ENCODE results near the gene TANC1. TPM values are rescaled to one million over a fixed set of nuclear protein-coding genes. Genes with fewer than 3 reads are reported as not detected.

The TANC1 gene
- total and polyA plus RNA-seq, 2 experiments from 2014 or later, result 2.8 to 9.5 TPM

DNA sequence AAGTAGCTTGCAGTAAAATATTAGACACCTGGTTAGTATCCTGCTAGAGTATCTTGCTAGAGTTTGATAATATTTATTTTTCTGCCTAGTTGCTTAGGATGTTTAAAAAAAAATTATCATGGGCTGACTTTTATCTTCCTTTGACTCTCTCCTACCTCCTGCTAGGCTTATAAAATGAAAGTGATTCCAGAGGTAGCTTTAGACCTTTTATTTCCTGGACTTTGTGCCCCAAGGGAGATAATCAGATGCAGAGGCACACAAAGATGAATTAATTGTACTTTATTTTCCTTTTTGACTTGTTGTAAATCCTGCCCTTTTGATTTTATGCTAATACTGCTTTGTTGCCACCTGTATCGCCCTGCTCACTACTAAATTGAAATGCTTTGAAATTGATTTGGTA, 187.4 kb downstream of the TANC1 start:
- Mint-ChIP-seq H3K9me3 (no peaks in the 10 kb centered on the region), H3K27ac (no peak overlapping the region), H3K27me3 (ENCODE audit: insufficient read depth, low read depth, poor library complexity) (no peaks in the 10 kb centered on the region), H3K36me3 (ENCODE audit: low read depth) (no peaks in the 10 kb centered on the region), H3K4me1 (peaks cover 12% of the 10 kb centered on the region), H3K4me3 (no peak overlapping the region)
- no peak overlapping the region for H2AFZ ChIP-seq
- no peak overlapping the region for H3K4me3 ChIP-seq
- H3K4me2 ChIP-seq, result no peak overlapping the region
- 0 out of 2 replicates have a peak, but pooled peaks cover 3% of the 10 kb centered on the region for H3K4me1 ChIP-seq (ENCODE audit: insufficient read depth)
- H3K27me3 ChIP-seq (ENCODE audit: insufficient read depth), result no peaks in the 10 kb centered on the region
- no peaks in the 10 kb centered on the region for H4K20me1 ChIP-seq (replicated peaks; ENCODE audit: insufficient read depth)
- no peaks in the 10 kb centered on the region for H3K9me2 ChIP-seq (ENCODE audit: insufficient read depth)
- no peaks in the 10 kb centered on the region for H3F3A ChIP-seq (replicated peaks; ENCODE audit: low read depth)
- no peak for ATAC-seq
- H3K27ac ChIP-seq (ENCODE audit: low read depth), result no peak overlapping the region
- TF ChIP-seq NANOG (IDR thresholded peaks at IDR 0.05; ENCODE audit: borderline replicate concordance) (no peak), EZH2 (IDR thresholded peaks at IDR 0.05; ENCODE audit: low read depth, unreplicated experiment) (no peak), EZH2phosphoT487 (IDR thresholded peaks at IDR 0.05; ENCODE audit: unreplicated experiment) (no peak), ZNF331 (CRISPR knock-in tag; IDR thresholded peaks at IDR 0.05; ENCODE audit: low read depth) (no peak)
- no peaks in the 10 kb centered on the region for H3K36me3 ChIP-seq (ENCODE audit: insufficient read depth)
- H3K79me2 ChIP-seq (replicated peaks; ENCODE audit: insufficient read depth), result no peaks in the 10 kb centered on the region
- no peak for DNase-seq (ENCODE audit: low spot score)

DNA sequence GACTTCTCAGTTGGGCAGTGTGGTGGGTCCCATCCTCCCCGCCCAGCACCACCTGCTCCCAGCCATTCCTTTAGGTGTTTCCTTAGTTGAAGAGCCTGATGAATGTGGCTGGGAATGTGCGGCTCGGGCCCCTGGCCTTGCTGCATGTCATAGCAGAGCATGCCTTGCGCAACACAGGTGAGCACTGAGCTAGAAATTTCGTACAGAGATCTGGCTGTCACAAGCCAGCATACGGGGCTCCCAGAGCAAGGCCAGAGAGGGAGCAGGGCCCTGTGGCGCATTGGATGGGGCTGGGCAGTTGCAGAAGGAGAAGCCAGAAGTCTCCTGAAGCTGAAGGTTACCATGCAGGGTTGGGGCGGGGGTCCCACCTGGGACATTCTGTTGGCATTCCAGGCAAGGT, 188.4 kb downstream of the TANC1 start:
- Mint-ChIP-seq H3K36me3 (ENCODE audit: low read depth) (no peaks in the 10 kb centered on the region), H3K9me3 (no peaks in the 10 kb centered on the region), H3K4me3 (no peak overlapping the region), H3K27ac (no peak overlapping the region), H3K4me1 (peaks cover 12% of the 10 kb centered on the region), H3K27me3 (ENCODE audit: insufficient read depth, low read depth, poor library complexity) (no peaks in the 10 kb centered on the region)
- Histone ChIP-seq H3K27ac (ENCODE audit: low read depth) (no peak overlapping the region), H3K4me2 (no peak overlapping the region), H3K4me1 (ENCODE audit: insufficient read depth) (0 out of 2 replicates have a peak, but pooled peaks cover 3% of the 10 kb centered on the region), H2AFZ (no peak overlapping the region), H3F3A (replicated peaks; ENCODE audit: low read depth) (no peaks in the 10 kb centered on the region), H3K27me3 (ENCODE audit: insufficient read depth) (no peaks in the 10 kb centered on the region), H4K20me1 (replicated peaks; ENCODE audit: insufficient read depth) (no peaks in the 10 kb centered on the region), H3K79me2 (replicated peaks; ENCODE audit: insufficient read depth) (no peaks in the 10 kb centered on the region), H3K36me3 (ENCODE audit: insufficient read depth) (no peaks in the 10 kb centered on the region), H3K4me3 (no peak overlapping the region), H3K9me2 (ENCODE audit: insufficient read depth) (no peaks in the 10 kb centered on the region)
- ATAC-seq, result no peak
- no peak for DNase-seq (ENCODE audit: low spot score)
- no peak for TF ChIP-seq EZH2 (IDR thresholded peaks at IDR 0.05; ENCODE audit: low read depth, unreplicated experiment)
- no peak for TF ChIP-seq NANOG (IDR thresholded peaks at IDR 0.05; ENCODE audit: borderline replicate concordance)
- no peak for TF ChIP-seq STAT1 (IDR thresholded peaks at IDR 0.05; ENCODE audit: unreplicated experiment)
- no peak for TF ChIP-seq EZH2phosphoT487 (IDR thresholded peaks at IDR 0.05; ENCODE audit: unreplicated experiment)
- no peak for TF ChIP-seq ZNF114 (CRISPR knock-in tag; IDR thresholded peaks at IDR 0.05)
- TF ChIP-seq JUNB (IDR thresholded peaks at IDR 0.05; ENCODE audit: unreplicated experiment), result no peak
- TF ChIP-seq ZNF331 (CRISPR knock-in tag; IDR thresholded peaks at IDR 0.05; ENCODE audit: low read depth), result no peak
- TF ChIP-seq, protein P1, sequence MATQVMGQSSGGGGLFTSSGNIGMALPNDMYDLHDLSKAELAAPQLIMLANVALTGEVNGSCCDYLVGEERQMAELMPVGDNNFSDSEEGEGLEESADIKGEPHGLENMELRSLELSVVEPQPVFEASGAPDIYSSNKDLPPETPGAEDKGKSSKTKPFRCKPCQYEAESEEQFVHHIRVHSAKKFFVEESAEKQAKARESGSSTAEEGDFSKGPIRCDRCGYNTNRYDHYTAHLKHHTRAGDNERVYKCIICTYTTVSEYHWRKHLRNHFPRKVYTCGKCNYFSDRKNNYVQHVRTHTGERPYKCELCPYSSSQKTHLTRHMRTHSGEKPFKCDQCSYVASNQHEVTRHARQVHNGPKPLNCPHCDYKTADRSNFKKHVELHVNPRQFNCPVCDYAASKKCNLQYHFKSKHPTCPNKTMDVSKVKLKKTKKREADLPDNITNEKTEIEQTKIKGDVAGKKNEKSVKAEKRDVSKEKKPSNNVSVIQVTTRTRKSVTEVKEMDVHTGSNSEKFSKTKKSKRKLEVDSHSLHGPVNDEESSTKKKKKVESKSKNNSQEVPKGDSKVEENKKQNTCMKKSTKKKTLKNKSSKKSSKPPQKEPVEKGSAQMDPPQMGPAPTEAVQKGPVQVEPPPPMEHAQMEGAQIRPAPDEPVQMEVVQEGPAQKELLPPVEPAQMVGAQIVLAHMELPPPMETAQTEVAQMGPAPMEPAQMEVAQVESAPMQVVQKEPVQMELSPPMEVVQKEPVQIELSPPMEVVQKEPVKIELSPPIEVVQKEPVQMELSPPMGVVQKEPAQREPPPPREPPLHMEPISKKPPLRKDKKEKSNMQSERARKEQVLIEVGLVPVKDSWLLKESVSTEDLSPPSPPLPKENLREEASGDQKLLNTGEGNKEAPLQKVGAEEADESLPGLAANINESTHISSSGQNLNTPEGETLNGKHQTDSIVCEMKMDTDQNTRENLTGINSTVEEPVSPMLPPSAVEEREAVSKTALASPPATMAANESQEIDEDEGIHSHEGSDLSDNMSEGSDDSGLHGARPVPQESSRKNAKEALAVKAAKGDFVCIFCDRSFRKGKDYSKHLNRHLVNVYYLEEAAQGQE (IDR thresholded peaks at IDR 0.05; ENCODE audit: unreplicated experiment), result no peak
- TF ChIP-seq, protein P2, sequence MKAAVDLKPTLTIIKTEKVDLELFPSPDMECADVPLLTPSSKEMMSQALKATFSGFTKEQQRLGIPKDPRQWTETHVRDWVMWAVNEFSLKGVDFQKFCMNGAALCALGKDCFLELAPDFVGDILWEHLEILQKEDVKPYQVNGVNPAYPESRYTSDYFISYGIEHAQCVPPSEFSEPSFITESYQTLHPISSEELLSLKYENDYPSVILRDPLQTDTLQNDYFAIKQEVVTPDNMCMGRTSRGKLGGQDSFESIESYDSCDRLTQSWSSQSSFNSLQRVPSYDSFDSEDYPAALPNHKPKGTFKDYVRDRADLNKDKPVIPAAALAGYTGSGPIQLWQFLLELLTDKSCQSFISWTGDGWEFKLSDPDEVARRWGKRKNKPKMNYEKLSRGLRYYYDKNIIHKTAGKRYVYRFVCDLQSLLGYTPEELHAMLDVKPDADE (IDR thresholded peaks at IDR 0.05), result no peak
- TF ChIP-seq, protein P3, sequence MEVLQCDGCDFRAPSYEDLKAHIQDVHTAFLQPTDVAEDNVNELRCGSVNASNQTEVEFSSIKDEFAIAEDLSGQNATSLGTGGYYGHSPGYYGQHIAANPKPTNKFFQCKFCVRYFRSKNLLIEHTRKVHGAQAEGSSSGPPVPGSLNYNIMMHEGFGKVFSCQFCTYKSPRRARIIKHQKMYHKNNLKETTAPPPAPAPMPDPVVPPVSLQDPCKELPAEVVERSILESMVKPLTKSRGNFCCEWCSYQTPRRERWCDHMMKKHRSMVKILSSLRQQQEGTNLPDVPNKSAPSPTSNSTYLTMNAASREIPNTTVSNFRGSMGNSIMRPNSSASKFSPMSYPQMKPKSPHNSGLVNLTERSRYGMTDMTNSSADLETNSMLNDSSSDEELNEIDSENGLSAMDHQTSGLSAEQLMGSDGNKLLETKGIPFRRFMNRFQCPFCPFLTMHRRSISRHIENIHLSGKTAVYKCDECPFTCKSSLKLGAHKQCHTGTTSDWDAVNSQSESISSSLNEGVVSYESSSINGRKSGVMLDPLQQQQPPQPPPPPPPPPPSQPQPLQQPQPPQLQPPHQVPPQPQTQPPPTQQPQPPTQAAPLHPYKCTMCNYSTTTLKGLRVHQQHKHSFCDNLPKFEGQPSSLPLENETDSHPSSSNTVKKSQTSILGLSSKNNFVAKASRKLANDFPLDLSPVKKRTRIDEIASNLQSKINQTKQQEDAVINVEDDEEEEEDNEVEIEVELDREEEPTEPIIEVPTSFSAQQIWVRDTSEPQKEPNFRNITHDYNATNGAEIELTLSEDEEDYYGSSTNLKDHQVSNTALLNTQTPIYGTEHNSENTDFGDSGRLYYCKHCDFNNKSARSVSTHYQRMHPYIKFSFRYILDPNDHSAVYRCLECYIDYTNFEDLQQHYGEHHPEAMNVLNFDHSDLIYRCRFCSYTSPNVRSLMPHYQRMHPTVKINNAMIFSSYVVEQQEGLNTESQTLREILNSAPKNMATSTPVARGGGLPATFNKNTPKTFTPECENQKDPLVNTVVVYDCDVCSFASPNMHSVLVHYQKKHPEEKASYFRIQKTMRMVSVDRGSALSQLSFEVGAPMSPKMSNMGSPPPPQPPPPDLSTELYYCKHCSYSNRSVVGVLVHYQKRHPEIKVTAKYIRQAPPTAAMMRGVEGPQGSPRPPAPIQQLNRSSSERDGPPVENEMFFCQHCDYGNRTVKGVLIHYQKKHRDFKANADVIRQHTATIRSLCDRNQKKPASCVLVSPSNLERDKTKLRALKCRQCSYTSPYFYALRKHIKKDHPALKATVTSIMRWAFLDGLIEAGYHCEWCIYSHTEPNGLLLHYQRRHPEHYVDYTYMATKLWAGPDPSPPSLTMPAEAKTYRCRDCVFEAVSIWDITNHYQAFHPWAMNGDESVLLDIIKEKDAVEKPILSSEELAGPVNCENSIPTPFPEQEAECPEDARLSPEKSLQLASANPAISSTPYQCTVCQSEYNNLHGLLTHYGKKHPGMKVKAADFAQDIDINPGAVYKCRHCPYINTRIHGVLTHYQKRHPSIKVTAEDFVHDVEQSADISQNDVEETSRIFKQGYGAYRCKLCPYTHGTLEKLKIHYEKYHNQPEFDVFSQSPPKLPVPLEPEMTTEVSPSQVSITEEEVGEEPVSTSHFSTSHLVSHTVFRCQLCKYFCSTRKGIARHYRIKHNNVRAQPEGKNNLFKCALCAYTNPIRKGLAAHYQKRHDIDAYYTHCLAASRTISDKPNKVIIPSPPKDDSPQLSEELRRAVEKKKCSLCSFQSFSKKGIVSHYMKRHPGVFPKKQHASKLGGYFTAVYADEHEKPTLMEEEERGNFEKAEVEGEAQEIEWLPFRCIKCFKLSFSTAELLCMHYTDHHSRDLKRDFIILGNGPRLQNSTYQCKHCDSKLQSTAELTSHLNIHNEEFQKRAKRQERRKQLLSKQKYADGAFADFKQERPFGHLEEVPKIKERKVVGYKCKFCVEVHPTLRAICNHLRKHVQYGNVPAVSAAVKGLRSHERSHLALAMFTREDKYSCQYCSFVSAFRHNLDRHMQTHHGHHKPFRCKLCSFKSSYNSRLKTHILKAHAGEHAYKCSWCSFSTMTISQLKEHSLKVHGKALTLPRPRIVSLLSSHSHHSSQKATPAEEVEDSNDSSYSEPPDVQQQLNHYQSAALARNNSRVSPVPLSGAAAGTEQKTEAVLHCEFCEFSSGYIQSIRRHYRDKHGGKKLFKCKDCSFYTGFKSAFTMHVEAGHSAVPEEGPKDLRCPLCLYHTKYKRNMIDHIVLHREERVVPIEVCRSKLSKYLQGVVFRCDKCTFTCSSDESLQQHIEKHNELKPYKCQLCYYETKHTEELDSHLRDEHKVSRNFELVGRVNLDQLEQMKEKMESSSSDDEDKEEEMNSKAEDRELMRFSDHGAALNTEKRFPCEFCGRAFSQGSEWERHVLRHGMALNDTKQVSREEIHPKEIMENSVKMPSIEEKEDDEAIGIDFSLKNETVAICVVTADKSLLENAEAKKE (CRISPR knock-in tag; IDR thresholded peaks at IDR 0.05), result no peak
- TF ChIP-seq CREB1 (CRISPR knock-in tag; IDR thresholded peaks at IDR 0.05; ENCODE audit: low read depth), result no peak
- TF ChIP-seq POLR2AphosphoS5 (IDR thresholded peaks at IDR 0.05; ENCODE audit: low read depth), result no peak
